ENCODE results near the gene TMCO4. TPM values are rescaled to one million over a fixed set of nuclear protein-coding genes. Genes with fewer than 3 reads are reported as not detected.
"Not testable (repeated sequence)": the region's sequence is repeated elsewhere in the genome, so short reads cannot be mapped to it uniquely, and the experiment has no call there.

TMCO4 gene
- total RNA-seq, 1 donor: 25.3 TPM

GRCh38 chr1:19644681-19645410 is 154.9 kb downstream of the TMCO4 start:
- DNase-seq (ENCODE audit: low read depth in 2 of 3, low spot score in 2 of 3): peak in 1 of 3 donors; percentile 34

GRCh38 chr1:19644395-19644680 is 155.4 kb downstream of the TMCO4 start:
- no peak for DNase-seq (ENCODE audit: low read depth in 2 of 3, low spot score in 2 of 3)

GRCh38 chr1:19643602-19644394 is 155.9 kb downstream of the TMCO4 start, which contains the start of gene NBL1:
Gene NBL1 (plus strand): TSS chr1:19644311. CDS start chr1:19655031, 10,720 bp downstream.
- DNase-seq (ENCODE audit: low read depth in 2 of 3, low spot score in 2 of 3): peak in 2 of 3 donors; percentile 72

- no peak for DNase-seq (ENCODE audit: low read depth in 2 of 3, low spot score in 2 of 3)
These were observed 156.6 kb downstream of the TMCO4 start for GRCh38 chr1:19643121-19643520.

- DNase-seq (ENCODE audit: low read depth in 2 of 3, low spot score in 2 of 3): no peak
These were observed 159.1 kb downstream of the TMCO4 start for GRCh38 chr1:19640363-19641316.

- DNase-seq (ENCODE audit: low read depth in 2 of 3, low spot score in 2 of 3): no peak
These were observed 159.7 kb downstream of the TMCO4 start for GRCh38 chr1:19639999-19640362.

- DNase-seq (ENCODE audit: low read depth in 2 of 3, low spot score in 2 of 3): peak in 1 of 3 donors; percentile 39
These were observed 160.5 kb downstream of the TMCO4 start for GRCh38 chr1:19639228-19639627.

GRCh38 chr1:19637606-19638005 is 162.1 kb downstream of the TMCO4 start:
- DNase-seq (ENCODE audit: low read depth in 2 of 3, low spot score in 2 of 3): no peak

GRCh38 chr1:19636749-19637148 is 163.0 kb downstream of the TMCO4 start:
- not testable (repeated sequence) for DNase-seq (ENCODE audit: low read depth in 2 of 3, low spot score in 2 of 3)

GRCh38 chr1:19636065-19636464 is 163.7 kb downstream of the TMCO4 start:
- DNase-seq (ENCODE audit: low read depth in 2 of 3, low spot score in 2 of 3): no peak

GRCh38 chr1:19635646-19636045 is 164.1 kb downstream of the TMCO4 start:
- DNase-seq (ENCODE audit: low read depth in 2 of 3, low spot score in 2 of 3): no peak

- DNase-seq (ENCODE audit: low read depth in 2 of 3, low spot score in 2 of 3): not testable (repeated sequence)
These were observed 164.7 kb downstream of the TMCO4 start for GRCh38 chr1:19635064-19635463.

GRCh38 chr1:19633106-19633505 is 166.6 kb downstream of the TMCO4 start:
- DNase-seq (ENCODE audit: low read depth in 2 of 3, low spot score in 2 of 3): no peak

Other genes with a start within 250 kb of the TMCO4 start
- gene NBL1, start 155.6 kb downstream of the TMCO4 start, total RNA-seq: 39.3 TPM
- under 0.01 TPM for gene HTR6, start 135.0 kb downstream of the TMCO4 start, total RNA-seq
- under 0.01 TPM for gene RNF186, start 15.4 kb upstream of the TMCO4 start, total RNA-seq
- 2.7 TPM for gene OTUD3, start 82.5 kb upstream of the TMCO4 start, total RNA-seq
- not detected for gene PLA2G2E, start 123.7 kb upstream of the TMCO4 start, total RNA-seq
- not detected for gene PLA2G2A, start 179.7 kb upstream of the TMCO4 start, total RNA-seq